Naive B cell (primary cell): Measurements from ENCODE around the gene AMZ2. TPM values are rescaled to one million over a fixed set of nuclear protein-coding genes. Genes with fewer than 3 reads are reported as not detected.
"Not testable (repeated sequence)": the region's sequence is repeated elsewhere in the genome, so short reads cannot be mapped to it uniquely, and the experiment has no call there.

ENCODE experiments used
- ATAC-seq, 2 donors: fragments of 150-1000 bp; cut with Tn5 transposase; 2 replicates each; pipeline ENCODE4 v1.10.0; 2021; ENCODE audit warnings: low read depth in 2 of 2, mild to moderate bottlenecking in 2 of 2, moderate library complexity in 2 of 2
- DNase-seq: peaks from one replicate; pipeline ENCODE4 v3.0.0; 2022
- H3K27ac Mint-ChIP-seq, 6 donors: one replicate each; pipeline ENCODE4 v1.8.0; 2020 to 2022; ENCODE audit warnings: mild to moderate bottlenecking in 6 of 6, mixed read lengths in 6 of 6, moderate library complexity in 5 of 6, inconsistent platforms in 2 of 6
- H3K27me3 Mint-ChIP-seq, 3 donors: one replicate each; pipeline ENCODE4 v1.8.0; 2021 to 2022; ENCODE audit warnings: mixed read lengths in 3 of 3, mild to moderate bottlenecking in 1 of 3
- H3K36me3 Mint-ChIP-seq, 2 donors: one replicate each; pipeline ENCODE4 v1.8.0; 2020 to 2022; ENCODE audit warnings: mixed read lengths in 2 of 2, inconsistent platforms in 1 of 2, mild to moderate bottlenecking in 1 of 2
- H3K4me1 Mint-ChIP-seq, 3 donors: one replicate each; pipeline ENCODE4 v1.8.0; 2020 to 2022; ENCODE audit warnings: mixed read lengths in 3 of 3, inconsistent platforms in 1 of 3, mild to moderate bottlenecking in 1 of 3, moderate library complexity in 1 of 3
- H3K4me3 Mint-ChIP-seq, 8 donors: one replicate each; pipeline ENCODE4 v1.8.0; 2020 to 2022; ENCODE audit warnings: mild to moderate bottlenecking in 8 of 8, mixed read lengths in 8 of 8, moderate library complexity in 8 of 8, inconsistent platforms in 2 of 8
- H3K9me3 Mint-ChIP-seq, 7 donors: one replicate each; pipeline ENCODE4 v1.8.0; 2020 to 2022; ENCODE audit warnings: mixed read lengths in 7 of 7, mild to moderate bottlenecking in 5 of 7, inconsistent platforms in 2 of 7, moderate library complexity in 1 of 7
- polyA plus RNA-seq, 6 donors: library from polyadenylated mRNA; unstranded; fragments of 300-500 nt; fragmentation: Illumina TruSeq; gene quantifications; one replicate each; pipeline ENCODE4 v1.2.3, GENCODE V29; 2021; ENCODE audit warnings: low read depth in 6 of 6

The AMZ2 gene
- polyA plus RNA-seq, 6 donors from 2014 or later: 92.7 to 152 (median 106) TPM

GRCh38 chr17:68248199-68248825, 469 bp downstream of the AMZ2 start:
- ATAC-seq (peak; percentile 21 to 24), DNase-seq (no peak)
- Mint-ChIP-seq H3K9me3 (no peaks in the 10 kb centered on the region), H3K27ac (peak overlapping the region; percentile 96 to 100 (median 99)), H3K4me1 (peaks cover 17 to 63% (median 49%) of the 10 kb centered on the region in 3 donors), H3K27me3 (no peaks in the 10 kb centered on the region), H3K36me3 (no peaks in the 10 kb centered on the region), H3K4me3 (peak overlapping the region; percentile 77 to 95 (median 92))

GRCh38 chr17:68248891-68249290, 1.0 kb downstream of the AMZ2 start:
- Mint-ChIP-seq H3K4me3 (peak overlapping the region; percentile 77 to 95 (median 92)), H3K9me3 (no peaks in the 10 kb centered on the region), H3K36me3 (no peaks in the 10 kb centered on the region), H3K4me1 (peaks cover 20 to 69% (median 55%) of the 10 kb centered on the region in 3 donors), H3K27me3 (no peaks in the 10 kb centered on the region), H3K27ac (peak overlapping the region; percentile 96 to 100 (median 99))
- ATAC-seq: no peak
- DNase-seq: no peak

- no peaks in the 10 kb centered on the region for H3K27me3 Mint-ChIP-seq
- ATAC-seq (no peak), DNase-seq (no peak)
- H3K36me3 Mint-ChIP-seq: peaks cover 0 to 4% of the 10 kb centered on the region in 2 donors
- peaks cover 25 to 74% (median 60%) of the 10 kb centered on the region in 3 donors for H3K4me1 Mint-ChIP-seq
- H3K27ac Mint-ChIP-seq: peak overlapping the region; percentile 96 to 100 (median 99)
- H3K4me3 Mint-ChIP-seq: peak overlapping the region; percentile 77 to 95 (median 92)
- no peaks in the 10 kb centered on the region for H3K9me3 Mint-ChIP-seq
These were observed 1.5 kb downstream of the AMZ2 start for GRCh38 chr17:68249354-68249765.

- Mint-ChIP-seq H3K4me3 (peak overlapping the region; percentile 4 to 89 (median 49)), H3K4me1 (peaks cover 30 to 91% (median 72%) of the 10 kb centered on the region in 3 donors), H3K27ac (peak overlapping the region; percentile 95 to 99 (median 98))
- peak; percentile 53 to 60 for ATAC-seq
- not testable (repeated sequence) for H3K27me3 Mint-ChIP-seq, H3K36me3 Mint-ChIP-seq, H3K9me3 Mint-ChIP-seq
- peak; percentile 51 for DNase-seq
These were observed 5.6 kb downstream of the AMZ2 start for GRCh38 chr17:68253426-68253825.

GRCh38 chr17:68255151-68255550, 7.3 kb downstream of the AMZ2 start:
- Mint-ChIP-seq H3K4me3 (peak overlapping the region in 7 of 8 donors; percentile 16 to 71 (median 49)), H3K27ac (peak overlapping the region; percentile 95 to 99 (median 98))

GRCh38 chr17:68255731-68256538, 8.1 kb downstream of the AMZ2 start:
- Mint-ChIP-seq H3K4me1 (peaks cover 26 to 84% (median 60%) of the 10 kb centered on the region in 3 donors), H3K4me3 (peak overlapping the region; percentile 16 to 71 (median 48)), H3K27ac (peak overlapping the region; percentile 93 to 99 (median 98)), H3K9me3 (no peaks in the 10 kb centered on the region), H3K36me3 (peaks cover 0 to 4% of the 10 kb centered on the region in 2 donors), H3K27me3 (no peaks in the 10 kb centered on the region)
- ATAC-seq (peak; percentile 11 to 22), DNase-seq (peak; percentile 45)

More at GRCh38 chr17:68255151-68255550, 7.3 kb downstream of the AMZ2 start:
- H3K9me3 Mint-ChIP-seq: no peaks in the 10 kb centered on the region
- no peak for DNase-seq
- H3K27me3 Mint-ChIP-seq: no peaks in the 10 kb centered on the region
- ATAC-seq: no peak
- peaks cover 0 to 4% of the 10 kb centered on the region in 2 donors for H3K36me3 Mint-ChIP-seq
- H3K4me1 Mint-ChIP-seq: peaks cover 26 to 88% (median 61%) of the 10 kb centered on the region in 3 donors

GRCh38 chr17:68256701-68257100, 8.9 kb downstream of the AMZ2 start:
- H3K4me3 Mint-ChIP-seq: peak overlapping the region in 5 of 8 donors; percentile 35 to 71 (median 47)
- H3K9me3 Mint-ChIP-seq, DNase-seq, H3K27me3 Mint-ChIP-seq, H3K36me3 Mint-ChIP-seq, ATAC-seq: not testable (repeated sequence)
- peak overlapping the region; percentile 93 to 99 (median 98) for H3K27ac Mint-ChIP-seq
- peaks cover 26 to 82% (median 65%) of the 10 kb centered on the region in 3 donors for H3K4me1 Mint-ChIP-seq

- Mint-ChIP-seq H3K36me3 (peaks cover 0 to 4% of the 10 kb centered on the region in 2 donors), H3K9me3 (no peaks in the 10 kb centered on the region), H3K27ac (peak overlapping the region; percentile 95 to 99 (median 98)), H3K4me1 (peaks cover 28 to 76% (median 71%) of the 10 kb centered on the region in 3 donors), H3K4me3 (peak overlapping the region in 6 of 8 donors; percentile 10 to 69 (median 41)), H3K27me3 (no peaks in the 10 kb centered on the region)
- ATAC-seq: no peak
- no peak for DNase-seq
These were observed 10.1 kb downstream of the AMZ2 start for GRCh38 chr17:68257934-68258333.

- Mint-ChIP-seq H3K4me3 (peak overlapping the region; percentile 46 to 86 (median 81)), H3K4me1 (peaks cover 22 to 70% (median 63%) of the 10 kb centered on the region in 3 donors), H3K27ac (peak overlapping the region; percentile 95 to 99 (median 98))
- peak; percentile 88 to 89 for ATAC-seq
- H3K9me3 Mint-ChIP-seq, H3K27me3 Mint-ChIP-seq, H3K36me3 Mint-ChIP-seq: not testable (repeated sequence)
- DNase-seq: peak; percentile 88
These were observed 11.2 kb downstream of the AMZ2 start for GRCh38 chr17:68258890-68259647.

GRCh38 chr17:68259648-68259951, 11.8 kb downstream of the AMZ2 start:
- H3K9me3 Mint-ChIP-seq, DNase-seq, ATAC-seq, H3K27me3 Mint-ChIP-seq, H3K36me3 Mint-ChIP-seq: not testable (repeated sequence)
- Mint-ChIP-seq H3K27ac (peak overlapping the region; percentile 95 to 99 (median 96)), H3K4me1 (peaks cover 19 to 65% (median 58%) of the 10 kb centered on the region in 3 donors), H3K4me3 (peak overlapping the region in 6 of 8 donors; percentile 7 to 83 (median 59))

GRCh38 chr17:68260051-68260762, 12.4 kb downstream of the AMZ2 start:
- H3K4me1 Mint-ChIP-seq: peaks cover 15 to 59% (median 52%) of the 10 kb centered on the region in 3 donors
- peak overlapping the region in 2 of 8 donors; percentile 47 to 77 for H3K4me3 Mint-ChIP-seq
- no peaks in the 10 kb centered on the region for H3K36me3 Mint-ChIP-seq
- H3K27me3 Mint-ChIP-seq: no peaks in the 10 kb centered on the region
- no peaks in the 10 kb centered on the region for H3K9me3 Mint-ChIP-seq
- H3K27ac Mint-ChIP-seq: peak overlapping the region; percentile 36 to 99 (median 96)
- DNase-seq (no peak), ATAC-seq (no peak)

GRCh38 chr17:68262467-68262866, 14.6 kb downstream of the AMZ2 start:
- peak overlapping the region in 5 of 6 donors; percentile 13 to 97 (median 80) for H3K27ac Mint-ChIP-seq
- peak overlapping the region in 2 of 8 donors; percentile 3 for H3K4me3 Mint-ChIP-seq
- DNase-seq, H3K36me3 Mint-ChIP-seq, ATAC-seq, H3K27me3 Mint-ChIP-seq, H3K9me3 Mint-ChIP-seq: not testable (repeated sequence)
- H3K4me1 Mint-ChIP-seq: peaks cover 7 to 36% (median 29%) of the 10 kb centered on the region in 3 donors
